Measurements from ENCODE around the gene GNGT2. TPM values are rescaled to one million over a fixed set of nuclear protein-coding genes. Genes with fewer than 3 reads are reported as not detected.

Gene GNGT2
- polyA plus RNA-seq, 3 donors, result 16.0 to 25.1 (median 16.7) TPM

GRCh38 chr17:49197346-49197998, 12.9 kb downstream of the GNGT2 start:
- H3K4me1 Mint-ChIP-seq, result peaks cover 40% of the 10 kb centered on the region
- Histone ChIP-seq H3K4me3 (replicated peaks in 1 of 3; ENCODE audit: low read depth in 2 of 3, low read length in 3 of 3) (no peak overlapping the region), H3K79me2 (ENCODE audit: insufficient read depth, low read length) (no peaks in the 10 kb centered on the region), H3K27ac (ENCODE audit: low read depth in 1 of 2, low read length in 2 of 2) (no peak overlapping the region), H3K9ac (ENCODE audit: insufficient read depth, low read length, poor library complexity, severe bottlenecking) (no peak overlapping the region), H4K20me1 (ENCODE audit: insufficient read depth, low read length) (no peaks in the 10 kb centered on the region), H2AFZ (ENCODE audit: insufficient read depth, low read depth, low read length, poor library complexity, severe bottlenecking) (no peak overlapping the region), H3K36me3 (replicated peaks in 1 of 2; ENCODE audit: control insufficient read depth in 1 of 2, insufficient read depth in 2 of 2, low read length in 2 of 2) (no peaks in the 10 kb centered on the region), H3K9me3 (replicated peaks in 1 of 2; ENCODE audit: control insufficient read depth in 1 of 2, insufficient read depth in 1 of 2, low read length in 2 of 2) (no peaks in the 10 kb centered on the region), H3K4me1 (ENCODE audit: control insufficient read depth in 1 of 2, insufficient read depth in 2 of 2, low read length in 2 of 2) (peaks cover 23 to 26% of the 10 kb centered on the region in 2 donors), H3K4me2 (replicated peaks; ENCODE audit: extremely low read depth, low read length, poor library complexity, severe bottlenecking) (no peak overlapping the region), H3K27me3 (ENCODE audit: control insufficient read depth in 2 of 2, insufficient read depth in 2 of 2, low read length in 2 of 2) (no peaks in the 10 kb centered on the region)
- no peak for TF ChIP-seq CTCF (IDR thresholded peaks at IDR 0.05)
- peaks cover 0 to 1% (median 0%) of the 10 kb centered on the region in 7 donors for H3K9me3 Mint-ChIP-seq
- H3K27me3 Mint-ChIP-seq (ENCODE audit: low read depth in 3 of 3), result peaks cover 0 to 9% (median 3%) of the 10 kb centered on the region in 3 donors
- DNase-seq, result no peak
- WGBS (ENCODE audit: insufficient coverage), result 0% methylated on average over 1 of the region's 5 CpGs
- peaks cover 0 to 3% of the 10 kb centered on the region in 2 donors for H3K36me3 Mint-ChIP-seq
- H3K4me3 Mint-ChIP-seq, result no peak overlapping the region
- H3K27ac Mint-ChIP-seq, result peak overlapping the region in 1 of 7 donors; percentile 18
- intact Hi-C loops (cut with micrococcal nuclease), result no loop called here

- Histone ChIP-seq H3K27me3 (ENCODE audit: control insufficient read depth in 2 of 2, insufficient read depth in 2 of 2, low read length in 2 of 2) (no peaks in the 10 kb centered on the region), H4K20me1 (ENCODE audit: insufficient read depth, low read length) (no peaks in the 10 kb centered on the region), H3K9ac (ENCODE audit: insufficient read depth, low read length, poor library complexity, severe bottlenecking) (no peak overlapping the region), H3K9me3 (replicated peaks in 1 of 2; ENCODE audit: control insufficient read depth in 1 of 2, insufficient read depth in 1 of 2, low read length in 2 of 2) (no peaks in the 10 kb centered on the region), H3K36me3 (replicated peaks in 1 of 2; ENCODE audit: control insufficient read depth in 1 of 2, insufficient read depth in 2 of 2, low read length in 2 of 2) (no peaks in the 10 kb centered on the region), H3K79me2 (ENCODE audit: insufficient read depth, low read length) (no peaks in the 10 kb centered on the region), H3K4me1 (ENCODE audit: control insufficient read depth in 1 of 2, insufficient read depth in 2 of 2, low read length in 2 of 2) (peaks cover 31 to 36% of the 10 kb centered on the region in 2 donors), H3K4me3 (replicated peaks in 1 of 3; ENCODE audit: low read depth in 2 of 3, low read length in 3 of 3) (no peak overlapping the region), H3K27ac (ENCODE audit: low read depth in 1 of 2, low read length in 2 of 2) (no peak overlapping the region), H2AFZ (ENCODE audit: insufficient read depth, low read depth, low read length, poor library complexity, severe bottlenecking) (no peak overlapping the region), H3K4me2 (replicated peaks; ENCODE audit: extremely low read depth, low read length, poor library complexity, severe bottlenecking) (no peak overlapping the region)
- Mint-ChIP-seq H3K27ac (peak overlapping the region in 5 of 7 donors; percentile 1 to 68 (median 30)), H3K4me1 (peaks cover 47% of the 10 kb centered on the region), H3K4me3 (no peak overlapping the region), H3K36me3 (peaks cover 0 to 3% of the 10 kb centered on the region in 2 donors), H3K27me3 (ENCODE audit: low read depth in 3 of 3) (peaks cover 0 to 9% (median 0%) of the 10 kb centered on the region in 3 donors), H3K9me3 (peaks cover 0 to 1% (median 0%) of the 10 kb centered on the region in 7 donors)
- WGBS (ENCODE audit: insufficient coverage), result no CpG with 5 or more reads among the region's 3 CpGs
- no peak for TF ChIP-seq CTCF (IDR thresholded peaks at IDR 0.05)
- DNase-seq, result no peak
- intact Hi-C loops (cut with micrococcal nuclease), result no loop called here
Observed at GRCh38 chr17:49196520-49196919, 13.9 kb downstream of the GNGT2 start.
